ENCODE results near the gene ZBTB17. TPM values are rescaled to one million over a fixed set of nuclear protein-coding genes. Genes with fewer than 3 reads are reported as not detected.

ZBTB17 gene
- total RNA-seq, 1 donor from 2014 or later = 155 TPM

DNA sequence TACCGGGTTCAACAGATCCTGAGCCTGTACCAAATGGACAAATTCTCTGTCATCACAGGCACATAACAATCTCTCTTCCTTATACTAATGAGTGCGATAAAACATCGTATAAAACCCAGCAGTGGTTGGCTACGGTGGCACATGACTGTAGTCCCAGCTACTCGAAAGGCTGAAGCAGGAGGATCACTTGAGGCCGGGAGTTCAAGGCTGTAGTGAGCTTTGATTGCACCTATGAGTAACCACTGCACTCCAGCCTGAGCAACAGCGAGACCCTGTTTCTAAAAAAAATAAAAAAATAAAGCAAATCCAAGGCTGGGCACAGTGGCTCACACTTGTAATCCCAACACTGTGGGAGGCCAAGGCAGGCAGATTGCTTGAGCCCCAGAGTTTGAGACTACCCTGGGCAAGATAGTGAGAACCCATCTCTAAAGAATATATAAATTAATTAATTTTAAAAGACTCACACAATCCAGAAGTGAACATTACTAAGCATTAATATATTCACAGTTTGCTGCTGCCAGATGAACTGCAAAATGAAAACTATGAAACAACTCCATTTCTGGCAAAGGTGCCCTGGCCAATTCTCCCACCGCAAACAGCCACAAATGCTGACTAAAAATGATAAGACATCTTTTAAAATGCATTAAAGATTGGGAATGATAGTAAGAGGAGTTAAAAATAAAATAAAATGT, 13.1 kb downstream of the ZBTB17 start:
- intact Hi-C loops (cut with DNase I) = no loop called here
- Histone ChIP-seq H3K9me3 (no peaks in the 10 kb centered on the region), H3K36me3 (no peaks in the 10 kb centered on the region), H3K4me3 (no peak overlapping the region), H3K4me1 (peaks cover 7 to 54% of the 10 kb centered on the region in 2 donors), H3K27ac (peak overlapping the region; percentile 22 to 24), H3K27me3 (no peaks in the 10 kb centered on the region)
- TF ChIP-seq CTCF (IDR thresholded peaks at IDR 0.05) = no peak
- DNase-seq (ENCODE audit: low spot score in 2 of 2) = no peak

- intact Hi-C loops (cut with DNase I) = no loop called here
- H3K4me3 ChIP-seq = no peak overlapping the region
- peak in 1 of 3 experiments; percentile 25 for TF ChIP-seq CTCF (IDR thresholded peaks at IDR 0.05)
- H3K27me3 ChIP-seq = no peaks in the 10 kb centered on the region
- no peak for DNase-seq (ENCODE audit: low spot score in 2 of 2)
- H3K27ac ChIP-seq = peak overlapping the region; percentile 22 to 24
- peaks cover 0 to 5% of the 10 kb centered on the region in 2 donors for H3K36me3 ChIP-seq
- H3K4me1 ChIP-seq = peaks cover 7 to 54% of the 10 kb centered on the region in 2 donors
- H3K9me3 ChIP-seq = no peaks in the 10 kb centered on the region
Measured at GRCh38 chr1:15962176-15962575, 13.7 kb downstream of the ZBTB17 start.

DNA sequence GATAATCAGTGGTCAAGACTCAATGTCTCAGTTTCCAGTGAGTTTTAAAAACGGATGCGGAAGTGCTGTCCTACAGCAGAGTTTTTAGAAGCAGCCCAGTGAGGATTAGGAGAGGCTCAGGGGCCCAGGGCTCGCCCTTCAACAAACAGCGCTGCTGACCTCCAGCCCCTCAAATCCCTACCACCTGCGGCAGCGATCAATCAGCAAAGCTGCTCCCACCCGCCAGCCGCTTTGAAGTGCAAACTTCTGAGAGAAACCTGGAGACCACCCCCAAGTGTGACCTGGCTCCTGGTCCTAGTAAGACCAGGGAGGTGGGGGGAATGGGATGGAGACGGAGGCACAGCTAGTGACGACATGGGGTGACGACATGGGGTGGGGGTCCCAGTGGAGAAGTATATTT, 14.4 kb downstream of the ZBTB17 start:
- no peaks in the 10 kb centered on the region for H3K27me3 ChIP-seq
- peaks cover 0 to 5% of the 10 kb centered on the region in 2 donors for H3K36me3 ChIP-seq
- H3K9me3 ChIP-seq = no peaks in the 10 kb centered on the region
- H3K27ac ChIP-seq = no peak overlapping the region
- DNase-seq (ENCODE audit: low spot score in 2 of 2) = no peak
- TF ChIP-seq CTCF (IDR thresholded peaks at IDR 0.05) = no peak
- H3K4me1 ChIP-seq = peaks cover 7 to 50% of the 10 kb centered on the region in 2 donors
- H3K4me3 ChIP-seq = no peak overlapping the region
- intact Hi-C loops (cut with DNase I) = no loop called here

DNA sequence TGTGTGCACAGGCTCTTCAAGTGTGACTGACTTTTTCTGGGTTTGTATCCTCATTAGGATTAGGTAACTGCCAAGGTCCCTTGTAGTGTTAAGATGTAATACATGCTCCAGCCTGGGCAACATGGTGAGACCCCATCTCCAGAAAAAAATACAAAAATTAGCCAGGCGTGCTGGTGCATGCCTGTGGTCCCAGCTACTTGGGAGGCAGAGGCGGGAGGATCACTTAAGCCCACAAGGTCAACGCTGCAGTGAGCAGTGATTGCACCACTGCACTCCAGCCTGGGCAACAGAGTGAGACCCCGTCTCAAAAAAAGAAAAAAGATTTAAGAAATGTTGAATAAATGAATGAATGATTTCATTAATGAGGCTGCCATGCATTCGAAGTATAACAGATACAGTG, 15.1 kb downstream of the ZBTB17 start:
- intact Hi-C loops (cut with DNase I) = no loop called here
- Histone ChIP-seq H3K4me1 (peaks cover 5 to 43% of the 10 kb centered on the region in 2 donors), H3K4me3 (no peak overlapping the region), H3K27ac (no peak overlapping the region), H3K27me3 (no peaks in the 10 kb centered on the region), H3K9me3 (no peaks in the 10 kb centered on the region), H3K36me3 (peaks cover 0 to 5% of the 10 kb centered on the region in 2 donors)
- TF ChIP-seq CTCF (IDR thresholded peaks at IDR 0.05) = no peak
- DNase-seq (ENCODE audit: low spot score in 2 of 2) = no peak

- intact Hi-C loops (cut with DNase I) = no loop called here
- no peak overlapping the region for H3K4me3 ChIP-seq
- peak overlapping the region in 1 of 2 donors; percentile 98 for H3K27ac ChIP-seq
- H3K9me3 ChIP-seq = no peaks in the 10 kb centered on the region
- H3K4me1 ChIP-seq = peaks cover 5 to 37% of the 10 kb centered on the region in 2 donors
- DNase-seq (ENCODE audit: low spot score in 2 of 2) = no peak
- no peaks in the 10 kb centered on the region for H3K27me3 ChIP-seq
- no peak for TF ChIP-seq CTCF (IDR thresholded peaks at IDR 0.05)
- H3K36me3 ChIP-seq = peaks cover 0 to 5% of the 10 kb centered on the region in 2 donors
Measured at GRCh38 chr1:15959827-15960446, 16.0 kb downstream of the ZBTB17 start.
